IMR-90 (cell line): ENCODE data around the gene PYGB. TPM values are rescaled to one million over a fixed set of nuclear protein-coding genes. Genes with fewer than 3 reads are reported as not detected.

Experiments
- ATAC-seq: fragments of 200-7000 bp; cut with Tn5 transposase; 2 replicates; pipeline ENCODE4 v1.9.1; 2020; ENCODE audit warnings: low read depth, mild to moderate bottlenecking, moderate library complexity
- BruUV-seq: library from RNA; stranded (reverse); fragments of 400-500 nt; replicated peaks from 2 replicates; lab custom pipeline; 2021; lab: Mats Ljungman, UMichigan
- CTCF ChIA-PET: fragments of 300-600 bp; formaldehyde crosslinking; extraction: SDS; loops from one replicate; lab custom pipeline; 2021; ENCODE audit warnings: antibody characterized with exemption; lab: Yijun Ruan, JAX
- POLR2A ChIA-PET: fragments of 300-600 bp; sonication (Branson Sonifier 250); formaldehyde crosslinking; loops from one replicate; lab custom pipeline; 2022; ENCODE audit warnings: antibody characterized with exemption; ENCODE audit not compliant: unreplicated experiment; lab: Charles Lee
- DNase-seq: peaks from one replicate; pipeline ENCODE4 v3.0.0; 2013
- H2AFZ ChIP-seq: replicated peaks from 2 replicates; pipeline ENCODE3; 2013; ENCODE audit warnings: low read length, mild to moderate bottlenecking; ENCODE audit not compliant: poor library complexity
- H2AK5ac ChIP-seq: 2 replicates; pipeline ENCODE4 v1.6.1; 2013; ENCODE audit warnings: low read depth, low read length, inconsistent platforms
- H2AK9ac ChIP-seq: replicated peaks from 2 replicates; pipeline ENCODE3; 2013; ENCODE audit warnings: mild to moderate bottlenecking, low read depth, low read length, moderate library complexity; ENCODE audit not compliant: poor library complexity
- H2BK120ac ChIP-seq: 2 replicates; pipeline ENCODE4 v1.6.1; 2013; ENCODE audit warnings: low read depth, low read length, inconsistent platforms
- H2BK15ac ChIP-seq: 3 replicates; pipeline ENCODE4 v1.6.1; 2013; ENCODE audit warnings: low read depth, low read length, inconsistent platforms
- H2BK20ac ChIP-seq: 2 replicates; pipeline ENCODE4 v1.6.1; 2013; ENCODE audit warnings: low read depth, mild to moderate bottlenecking, inconsistent platforms, low read length, moderate library complexity
- H2BK5ac ChIP-seq: 2 replicates; pipeline ENCODE4 v1.6.1; 2013; ENCODE audit warnings: mild to moderate bottlenecking, low read depth, low read length, inconsistent platforms; ENCODE audit not compliant: poor library complexity, severe bottlenecking
- H3K14ac ChIP-seq: replicated peaks from 2 replicates; pipeline ENCODE4 v1.6.1; 2013; ENCODE audit warnings: low read depth, low read length, inconsistent platforms
- H3K18ac ChIP-seq: 2 replicates; pipeline ENCODE4 v1.6.1; 2013; ENCODE audit warnings: low read depth, low read length, control low read depth
- H3K23ac ChIP-seq: 2 replicates; pipeline ENCODE4 v1.6.1; 2013; ENCODE audit warnings: low read depth, low read length, inconsistent platforms
- H3K27ac ChIP-seq: 2 replicates; pipeline ENCODE4 v1.5.1; 2013; ENCODE audit warnings: mild to moderate bottlenecking, control low read depth, low read length; ENCODE audit not compliant: insufficient read depth
- H3K27me3 ChIP-seq: 2 replicates; pipeline ENCODE4 v1.6.1; 2013; ENCODE audit warnings: low read length; ENCODE audit not compliant: control insufficient read depth, insufficient read depth
- H3K36me3 ChIP-seq: 2 replicates; pipeline ENCODE4 v1.6.1; 2013; ENCODE audit warnings: low read length, mixed read lengths; ENCODE audit not compliant: control insufficient read depth, insufficient read depth
- H3K4ac ChIP-seq: 2 replicates; pipeline ENCODE4 v1.6.1; 2013; ENCODE audit warnings: low read depth, low read length, inconsistent platforms
- H3K4me1 ChIP-seq: 2 replicates; pipeline ENCODE4 v1.6.1; 2013; ENCODE audit warnings: low read length, mixed read lengths; ENCODE audit not compliant: control insufficient read depth, insufficient read depth
- H3K4me2 ChIP-seq: 2 replicates; pipeline ENCODE4 v1.6.1; 2013; ENCODE audit warnings: low read depth, mild to moderate bottlenecking, control low read depth, low read length, moderate library complexity
- H3K4me3 ChIP-seq: 2 replicates; pipeline ENCODE4 v1.5.1; 2013; ENCODE audit warnings: low read depth, mild to moderate bottlenecking, control low read depth, low read length, moderate library complexity; ENCODE audit not compliant: insufficient read depth
- H3K56ac ChIP-seq: 2 replicates; pipeline ENCODE4 v1.6.1; 2013; ENCODE audit warnings: low read length, inconsistent platforms; ENCODE audit not compliant: insufficient read depth; ENCODE audit errors: extremely low read depth
- H3K79me1 ChIP-seq, 2 experiments: 2 replicates each; pipeline ENCODE4 v1.6.1; 2013; ENCODE audit warnings: low read length in 2 of 2, inconsistent platforms in 1 of 2, low read depth in 1 of 2
- H3K9ac ChIP-seq: 2 replicates; pipeline ENCODE4 v1.6.1; 2013; ENCODE audit warnings: low read depth, low read length, control low read depth
- H3K9me1 ChIP-seq: 2 replicates; pipeline ENCODE4 v1.6.1; 2013; ENCODE audit warnings: low read length, inconsistent platforms; ENCODE audit not compliant: insufficient read depth
- H3K9me3 ChIP-seq: 2 replicates; pipeline ENCODE4 v1.6.1; 2013; ENCODE audit warnings: low read length; ENCODE audit not compliant: control insufficient read depth, insufficient read depth
- H4K20me1 ChIP-seq: 2 replicates; pipeline ENCODE4 v1.6.1; 2013; ENCODE audit warnings: low read length, inconsistent platforms; ENCODE audit not compliant: insufficient read depth
- H4K5ac ChIP-seq: 2 replicates; pipeline ENCODE4 v1.6.1; 2013; ENCODE audit warnings: mild to moderate bottlenecking, low read depth, low read length, control low read depth
- H4K8ac ChIP-seq, 2 experiments: 2 replicates each; pipeline ENCODE4 v1.6.1; 2013; ENCODE audit warnings: low read depth in 2 of 2, low read length in 2 of 2, control low read depth in 1 of 2, inconsistent platforms in 1 of 2
- H4K91ac ChIP-seq: 2 replicates; pipeline ENCODE4 v1.6.1; 2013; ENCODE audit warnings: low read depth, low read length, inconsistent platforms; ENCODE audit not compliant: insufficient read depth
- BHLHE40 ChIP-seq: fragments of 150-350 bp; IDR thresholded peaks from 2 replicates; pipeline ENCODE4 v1.6.1; 2016; ENCODE audit warnings: mild to moderate bottlenecking, low read depth, low read length
- CEBPB ChIP-seq: IDR thresholded peaks from 2 replicates; pipeline ENCODE4 v1.6.1; 2012; ENCODE audit warnings: low read depth, low read length, improper control_type of control experiment
- CHD1 ChIP-seq: IDR thresholded peaks from 2 replicates; pipeline ENCODE4 v1.6.1; 2012; ENCODE audit warnings: low read depth, low read length, improper control_type of control experiment
- CTCF ChIP-seq: conservative IDR thresholded peaks from 2 replicates; pipeline ENCODE4 v1.5.1; 2012; ENCODE audit warnings: mild to moderate bottlenecking, low read depth, low read length, improper control_type of control experiment
- ELK1 ChIP-seq: fragments of 150-350 bp; IDR thresholded peaks from 2 replicates; pipeline ENCODE4 v1.6.1; 2016; ENCODE audit warnings: low read depth, mild to moderate bottlenecking, low read length, moderate library complexity, borderline replicate concordance
- MAFK ChIP-seq: IDR thresholded peaks from 2 replicates; pipeline ENCODE4 v1.6.1; 2012; ENCODE audit warnings: low read depth, low read length, improper control_type of control experiment
- MAZ ChIP-seq: IDR thresholded peaks from 2 replicates; pipeline ENCODE4 v1.6.1; 2012; ENCODE audit warnings: low read depth, mild to moderate bottlenecking, low read length, improper control_type of control experiment, moderate library complexity, borderline replicate concordance
- NFE2L2 ChIP-seq: fragments of 150-350 bp; IDR thresholded peaks from 2 replicates; pipeline ENCODE4 v1.6.1; 2016; ENCODE audit warnings: low read depth, mild to moderate bottlenecking, low read length
- POLR2A ChIP-seq: IDR thresholded peaks from 2 replicates; pipeline ENCODE4 v1.6.1; 2012; ENCODE audit warnings: mild to moderate bottlenecking, low read depth, low read length
- RAD21 ChIP-seq: IDR thresholded peaks from 2 replicates; pipeline ENCODE4 v1.6.1; 2012; ENCODE audit warnings: low read length, improper control_type of control experiment
- SMC3 ChIP-seq: fragments of 150-350 bp; IDR thresholded peaks from 2 replicates; pipeline ENCODE4 v1.6.1; 2016; ENCODE audit warnings: low read depth, mild to moderate bottlenecking, antibody characterized with exemption, low read length, moderate library complexity
- WGBS, 2 experiments: methylation state at CpG; one replicate each; pipeline versions ENCODE4 v1.1.5 to v1.1.7; 2013; ENCODE audit warnings: missing lambda C conversion rate in 2 of 2; ENCODE audit not compliant: insufficient read length in 1 of 2; ENCODE audit errors: extremely low coverage in 2 of 2; 5-methylcytosine and 5-hydroxymethylcytosine counted together
- dilution Hi-C: fragments of 300-500 bp; cut with HindIII; formaldehyde crosslinking; loops from one replicate; pipeline ENCODE4 v1.14.3; 2018; ENCODE audit warnings: low sequenced_read_pairs; ENCODE audit not compliant: unreplicated experiment
- in situ Hi-C: fragments of 300-500 bp; cut with MboI; formaldehyde crosslinking; loops from 3 replicates; pipeline ENCODE4 v1.14.3; 2019; ENCODE audit warnings: low sequenced_read_pairs, inconsistent platforms, mixed read lengths
- intact Hi-C: fragments of 100-400 bp; cut with micrococcal nuclease; formaldehyde crosslinking; loops from 2 replicates; pipeline ENCODE4 v1.10.0; 2022
- polyA plus RNA-seq, 3 experiments: library from polyadenylated mRNA; depleted of rRNA; stranded (reverse); fragments of >200 nt; gene quantifications; 2 replicates each; pipeline ENCODE4 v1.2.3, GENCODE V29; 2012; ENCODE audit warnings: low replicate concordance in 1 of 3
- total RNA-seq: library from RNA; depleted of rRNA; stranded (reverse); fragments of >200 nt; gene quantifications from 2 replicates; pipeline ENCODE4 v1.2.3, GENCODE V29; 2012

PYGB gene
- total and polyA plus RNA-seq, 2 of the 4 experiments (the other 2 are of a cell fraction): 72.4 to 83.1 TPM

GRCh38 chr20:25238319-25239037 is 9.4 kb upstream of the PYGB start (continued):
- no peak for TF ChIP-seq NFE2L2

GRCh38 chr20:25239387-25240370 is 8.2 kb upstream of the PYGB start:
- peak overlapping the region; percentile 98 for H3K4ac ChIP-seq
- WGBS, 2 experiments: 100% methylated on average over 2 of the region's 19 CpGs; no CpG with 5 or more reads in 1 of the 2 experiments

More at GRCh38 chr20:25239387-25240370, 8.2 kb upstream of the PYGB start:
- H2BK15ac ChIP-seq: peak overlapping the region; percentile 98
- H3K4me2 ChIP-seq: no peak overlapping the region
- peak overlapping the region; percentile 94 for H3K14ac ChIP-seq
- peak overlapping the region; percentile 90 for H2AK9ac ChIP-seq
- H2BK5ac ChIP-seq: peak overlapping the region; percentile 94
- H4K20me1 ChIP-seq: no peaks in the 10 kb centered on the region
- H2BK120ac ChIP-seq: peak overlapping the region; percentile 99
- peak overlapping the region; percentile 3 for H3K18ac ChIP-seq
- peaks cover 0 to 19% of the 10 kb centered on the region in 2 experiments; a peak in 2 of 4 replicates for H3K79me1 ChIP-seq
- peak overlapping the region; percentile 94 for H3K23ac ChIP-seq
- H2AK5ac ChIP-seq: peak overlapping the region; percentile 99
- peak overlapping the region; percentile 19; the same call in 1 of the 2 replicates for H3K27ac ChIP-seq
- H3K36me3 ChIP-seq: no peaks in the 10 kb centered on the region
- dilution Hi-C loops (no loop called here), intact Hi-C loops (no loop called here), in situ Hi-C loops (no loop called here)
- H3K9me1 ChIP-seq: peaks cover 40% of the 10 kb centered on the region
- H2AFZ ChIP-seq: peak overlapping the region; percentile 63
- DNase-seq (no peak), ATAC-seq (no peak)
- CTCF ChIA-PET: no interaction called here
- TF ChIP-seq RAD21 (no peak), ELK1 (no peak), CHD1 (no peak), MAFK (no peak), POLR2A (no peak), BHLHE40 (no peak), CEBPB (no peak), SMC3 (no peak), MAZ (no peak), CTCF (no peak)
- H3K9ac ChIP-seq: no peak overlapping the region
- peaks cover 16% of the 10 kb centered on the region for H3K4me1 ChIP-seq
- H4K91ac ChIP-seq: peak overlapping the region; percentile 100
- H4K5ac ChIP-seq: no peak overlapping the region
- POLR2A ChIA-PET: no interaction called here
- no peaks in the 10 kb centered on the region for H3K9me3 ChIP-seq
- H2BK20ac ChIP-seq: peak overlapping the region; percentile 98
- H4K8ac ChIP-seq: peak overlapping the region in 1 of 2 experiments; percentile 87; a peak in 3 of 4 replicates
- H3K4me3 ChIP-seq: no peak overlapping the region
- no peaks in the 10 kb centered on the region for H3K27me3 ChIP-seq
- peak overlapping the region; percentile 52; the same call in 1 of the 2 replicates for H3K56ac ChIP-seq
- BruUV-seq: no TSS peak
